Measurements from ENCODE around the gene CIB2.

Gene CIB2

DNA sequence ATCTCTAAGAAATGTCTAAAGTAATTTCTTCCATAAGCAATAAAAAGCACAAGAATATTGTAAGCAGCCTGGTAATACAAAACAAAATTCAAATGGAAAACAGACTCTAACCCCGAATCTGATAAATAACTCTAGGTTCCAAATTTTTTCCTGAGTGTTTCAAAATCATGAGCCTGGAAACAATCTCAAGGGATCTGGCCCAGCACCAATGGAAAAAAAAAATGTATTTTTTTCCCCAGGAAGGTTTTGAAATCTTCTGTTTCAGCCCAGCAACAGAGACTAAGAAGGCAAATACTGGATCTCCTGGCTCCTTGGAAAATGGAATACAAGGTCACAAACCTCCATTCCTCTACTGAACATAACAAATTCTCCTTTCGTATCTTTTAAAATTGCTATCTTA is 66.7 kb downstream of the CIB2 start:
- no peak for DNase-seq

GRCh38 chr15:78063970-78064385 is 67.3 kb downstream of the CIB2 start:
- no peak for DNase-seq

DNA sequence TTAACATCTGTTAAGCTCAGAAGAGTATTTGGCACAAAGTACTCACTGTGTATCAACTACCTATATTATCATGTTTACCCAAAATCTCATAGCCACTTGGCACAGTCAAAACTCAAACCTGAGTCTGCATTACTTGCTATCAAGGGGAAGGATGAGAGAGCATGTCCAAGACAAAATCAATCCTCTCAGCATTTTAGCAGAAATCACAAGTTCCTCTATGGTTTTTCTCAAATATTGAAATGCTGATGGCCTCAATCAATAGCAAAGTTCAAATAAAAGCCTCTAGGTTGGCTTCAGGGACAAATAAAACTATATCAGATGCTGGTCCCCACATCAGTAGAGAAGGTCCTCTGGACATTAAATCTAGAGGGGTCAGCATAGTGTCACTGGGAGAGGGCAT is 68.0 kb downstream of the CIB2 start:
- DNase-seq: no peak

DNA sequence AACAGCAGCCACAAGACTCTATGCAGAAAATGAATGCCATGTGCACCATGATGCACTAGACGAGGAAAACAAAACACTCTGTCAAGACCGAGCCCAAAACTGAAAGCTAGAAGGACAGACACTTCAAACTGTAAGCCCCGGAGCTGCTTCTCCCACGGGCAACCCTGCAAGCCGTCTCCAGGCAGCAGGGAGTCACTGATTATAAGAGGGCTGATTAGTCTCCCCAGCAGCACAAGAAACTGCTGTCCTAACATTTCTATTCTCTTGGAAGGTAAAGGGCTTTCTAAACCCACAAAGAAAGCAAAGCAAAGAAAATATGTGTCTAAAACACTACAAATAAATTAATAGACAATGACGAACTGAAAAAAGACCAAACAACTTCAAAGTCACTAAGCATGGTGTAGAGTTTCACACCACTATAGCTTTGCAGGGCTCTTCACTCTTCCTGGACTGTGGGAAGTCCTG is 69.2 kb downstream of the CIB2 start:
- no peak for DNase-seq

GRCh38 chr15:78060232-78060631 is 71.0 kb downstream of the CIB2 start:
- DNase-seq: no peak

DNA sequence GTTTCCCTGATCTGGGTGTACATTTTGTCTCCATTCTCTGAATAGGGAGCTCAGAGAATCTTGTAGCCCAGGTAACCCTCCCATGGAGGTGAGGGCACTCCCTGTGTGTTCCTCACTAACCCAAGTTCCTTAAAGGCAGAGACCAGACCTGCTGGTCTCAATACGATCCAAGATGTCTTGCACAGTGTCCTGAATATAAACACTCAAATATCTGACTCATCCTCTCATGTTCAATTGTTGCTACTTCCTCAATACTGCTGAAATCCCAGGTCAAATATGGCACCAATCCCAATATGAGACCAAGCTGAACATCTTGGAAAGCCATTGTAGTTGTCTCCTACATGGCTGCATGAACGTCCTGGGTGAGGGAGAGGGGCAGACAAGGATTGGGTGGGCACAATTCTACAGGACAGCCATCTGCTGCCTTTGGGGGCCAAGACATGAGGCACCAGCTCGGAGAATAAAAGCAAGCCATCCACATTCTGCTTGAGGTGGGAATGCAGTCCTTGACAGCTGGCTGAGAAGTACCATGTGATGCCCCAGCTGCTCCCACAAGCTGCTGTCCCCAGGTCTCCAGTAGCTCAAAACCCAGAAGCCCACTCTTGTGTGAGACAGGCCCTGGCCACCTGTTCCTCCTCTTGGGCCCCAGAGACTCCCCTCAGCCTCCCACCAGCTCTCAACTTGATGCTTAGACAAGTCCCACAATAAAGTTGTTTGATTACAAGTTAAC is 72.0 kb downstream of the CIB2 start:
- no peak for DNase-seq

GRCh38 chr15:78058401-78058935 is 72.8 kb downstream of the CIB2 start:
- no peak for DNase-seq

DNA sequence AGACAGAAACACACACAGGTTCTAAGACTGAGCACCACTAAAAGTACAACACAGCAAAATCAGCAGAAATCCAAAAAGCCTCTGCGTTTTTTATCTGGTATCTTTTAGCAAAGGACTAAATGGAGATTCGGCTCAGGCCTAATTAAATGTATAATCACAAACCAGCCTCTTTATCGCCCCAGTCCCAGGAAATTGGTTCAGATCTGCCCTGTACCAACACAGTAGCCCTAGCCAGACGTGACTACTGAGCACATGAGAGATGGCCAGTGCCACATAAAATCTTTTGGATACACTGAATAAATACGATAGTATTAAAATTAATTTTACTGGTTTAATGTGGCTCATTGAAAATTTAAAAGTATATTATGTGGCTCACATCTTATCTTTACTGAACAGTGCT is 73.4 kb downstream of the CIB2 start:
- no peak for DNase-seq

DNA sequence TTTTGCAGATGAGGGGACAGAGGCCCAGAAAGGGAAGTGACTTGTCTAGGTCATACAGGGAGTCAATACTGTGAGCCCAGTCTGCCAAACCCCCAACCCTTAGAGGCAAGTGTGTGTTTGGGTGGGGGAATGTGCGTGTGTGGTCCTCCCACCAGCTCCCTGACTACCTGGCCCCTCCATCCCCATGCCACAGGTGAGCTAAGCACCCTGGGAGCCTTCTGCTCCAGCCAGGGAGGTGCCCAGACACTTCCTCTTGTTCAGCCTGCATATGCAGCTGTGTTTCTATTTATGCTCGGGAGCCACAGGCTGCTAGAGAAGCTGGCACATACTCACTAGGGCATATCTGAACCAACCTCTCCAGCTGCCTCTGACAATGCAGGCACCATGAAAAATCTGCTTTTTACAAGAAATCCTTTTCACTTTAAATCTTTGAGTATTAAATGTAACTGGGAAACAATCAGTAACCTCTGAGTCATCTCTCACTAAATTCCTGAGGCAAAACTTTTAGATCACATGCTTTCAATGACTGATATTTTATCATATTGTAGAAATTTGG is 74.5 kb downstream of the CIB2 start:
- DNase-seq: no peak

- no peak for DNase-seq
Observed at GRCh38 chr15:78055919-78056713, 75.1 kb downstream of the CIB2 start.

GRCh38 chr15:78054966-78055365 is 76.3 kb downstream of the CIB2 start:
- DNase-seq: no peak

Measured in stimulated activated CD4-positive, alpha-beta T cell treated with anti-CD3 and anti-CD28 coated beads, Interleukin-2, amount 100 ng/mL, for 24 hours (primary cell).